ENCODE results near the gene RAG2.
A peak's percentile ranks its signal among the peaks of the same experiment; 100 is the strongest.

The RAG2 gene

GRCh38 chr11:36631774-36632173 lies 33.7 kb upstream of the RAG2 start:
- peak overlapping the region; percentile 57 for H2AFZ ChIP-seq (ENCODE audit: low read depth, low read length)
- no peaks in the 10 kb centered on the region for H3K36me3 ChIP-seq (ENCODE audit: insufficient read depth, low read length)
- no peaks in the 10 kb centered on the region for H3K27me3 ChIP-seq (ENCODE audit: insufficient read depth, low read length, poor library complexity)
- H3K9me3 ChIP-seq (ENCODE audit: insufficient read depth, low read length, severe bottlenecking), result no peaks in the 10 kb centered on the region
- ATAC-seq (ENCODE audit: insufficient read depth, low read depth) (peak; percentile 78), DNase-seq (peak; percentile 39)
- no peak overlapping the region for H3K9ac ChIP-seq (ENCODE audit: low read depth, low read length)
- TF ChIP-seq CTCF (IDR thresholded peaks at IDR 0.05; ENCODE audit: borderline replicate concordance, extremely low read depth, low read length, poor library complexity, severe bottlenecking) (no peak), EZH2 (IDR thresholded peaks at IDR 0.05; ENCODE audit: borderline replicate concordance, low read depth, low read length, severe bottlenecking) (no peak)
- H3K4me3 ChIP-seq (ENCODE audit: low read depth in 1 of 2, low read length in 2 of 2), result no peak overlapping the region
- H3K27ac ChIP-seq (ENCODE audit: low read length), result peak overlapping the region; percentile 61
- no peak overlapping the region for H3K4me2 ChIP-seq (ENCODE audit: insufficient read depth, low read length)
- H3K79me2 ChIP-seq (ENCODE audit: insufficient read depth, low read length), result no peaks in the 10 kb centered on the region
- peaks cover 56% of the 10 kb centered on the region for H3K4me1 ChIP-seq (ENCODE audit: insufficient read depth, low read length)
- H4K20me1 ChIP-seq (ENCODE audit: insufficient read depth, low read length), result no peaks in the 10 kb centered on the region

- DNase-seq (no peak), ATAC-seq (ENCODE audit: insufficient read depth, low read depth) (no peak)
- H3K27me3 ChIP-seq (ENCODE audit: insufficient read depth, low read length, poor library complexity), result no peaks in the 10 kb centered on the region
- no peaks in the 10 kb centered on the region for H3K36me3 ChIP-seq (ENCODE audit: insufficient read depth, low read length)
- H3K4me1 ChIP-seq (ENCODE audit: insufficient read depth, low read length), result peaks cover 83% of the 10 kb centered on the region
- H2AFZ ChIP-seq (ENCODE audit: low read depth, low read length), result no peak overlapping the region
- H3K9me3 ChIP-seq (ENCODE audit: insufficient read depth, low read length, severe bottlenecking), result no peaks in the 10 kb centered on the region
- no peak overlapping the region for H3K4me2 ChIP-seq (ENCODE audit: insufficient read depth, low read length)
- H3K9ac ChIP-seq (ENCODE audit: low read depth, low read length), result no peak overlapping the region
- TF ChIP-seq CTCF (IDR thresholded peaks at IDR 0.05; ENCODE audit: borderline replicate concordance, extremely low read depth, low read length, poor library complexity, severe bottlenecking) (no peak), EZH2 (IDR thresholded peaks at IDR 0.05; ENCODE audit: borderline replicate concordance, low read depth, low read length, severe bottlenecking) (no peak)
- H3K27ac ChIP-seq (ENCODE audit: low read length), result peak overlapping the region; percentile 22
- peaks cover 12% of the 10 kb centered on the region for H3K79me2 ChIP-seq (ENCODE audit: insufficient read depth, low read length)
- H3K4me3 ChIP-seq (ENCODE audit: low read depth in 1 of 2, low read length in 2 of 2), result no peak overlapping the region
- H4K20me1 ChIP-seq (ENCODE audit: insufficient read depth, low read length), result no peaks in the 10 kb centered on the region
Observed at GRCh38 chr11:36628765-36629244, 30.8 kb upstream of the RAG2 start.

GRCh38 chr11:36628141-36628540 lies 30.1 kb upstream of the RAG2 start:
- H4K20me1 ChIP-seq (ENCODE audit: insufficient read depth, low read length), result no peaks in the 10 kb centered on the region
- TF ChIP-seq EZH2 (IDR thresholded peaks at IDR 0.05; ENCODE audit: borderline replicate concordance, low read depth, low read length, severe bottlenecking), result no peak
- TF ChIP-seq CTCF (IDR thresholded peaks at IDR 0.05; ENCODE audit: borderline replicate concordance, extremely low read depth, low read length, poor library complexity, severe bottlenecking), result no peak
- no peak overlapping the region for H3K4me2 ChIP-seq (ENCODE audit: insufficient read depth, low read length)
- H3K4me1 ChIP-seq (ENCODE audit: insufficient read depth, low read length), result peaks cover 89% of the 10 kb centered on the region
- H3K79me2 ChIP-seq (ENCODE audit: insufficient read depth, low read length), result peaks cover 18% of the 10 kb centered on the region
- H3K27me3 ChIP-seq (ENCODE audit: insufficient read depth, low read length, poor library complexity), result no peaks in the 10 kb centered on the region
- H3K36me3 ChIP-seq (ENCODE audit: insufficient read depth, low read length), result no peaks in the 10 kb centered on the region
- no peak overlapping the region for H3K4me3 ChIP-seq (ENCODE audit: low read depth in 1 of 2, low read length in 2 of 2)
- H3K27ac ChIP-seq (ENCODE audit: low read length), result peak overlapping the region; percentile 22; the same call in 1 of the 2 replicates
- DNase-seq (no peak), ATAC-seq (ENCODE audit: insufficient read depth, low read depth) (no peak)
- no peak overlapping the region for H3K9ac ChIP-seq (ENCODE audit: low read depth, low read length)
- peak overlapping the region; percentile 27; the same call in 1 of the 2 replicates for H2AFZ ChIP-seq (ENCODE audit: low read depth, low read length)
- no peaks in the 10 kb centered on the region for H3K9me3 ChIP-seq (ENCODE audit: insufficient read depth, low read length, severe bottlenecking)

- Histone ChIP-seq H3K4me2 (ENCODE audit: insufficient read depth, low read length) (no peak overlapping the region), H4K20me1 (ENCODE audit: insufficient read depth, low read length) (no peaks in the 10 kb centered on the region), H3K79me2 (ENCODE audit: insufficient read depth, low read length) (peaks cover 24% of the 10 kb centered on the region), H3K4me1 (ENCODE audit: insufficient read depth, low read length) (peaks cover 91% of the 10 kb centered on the region), H2AFZ (ENCODE audit: low read depth, low read length) (no peak overlapping the region), H3K9ac (ENCODE audit: low read depth, low read length) (no peak overlapping the region), H3K9me3 (ENCODE audit: insufficient read depth, low read length, severe bottlenecking) (no peaks in the 10 kb centered on the region), H3K36me3 (ENCODE audit: insufficient read depth, low read length) (no peaks in the 10 kb centered on the region), H3K4me3 (ENCODE audit: low read depth in 1 of 2, low read length in 2 of 2) (no peak overlapping the region), H3K27ac (ENCODE audit: low read length) (peak overlapping the region; percentile 39), H3K27me3 (ENCODE audit: insufficient read depth, low read length, poor library complexity) (no peaks in the 10 kb centered on the region)
- ATAC-seq (ENCODE audit: insufficient read depth, low read depth) (no peak), DNase-seq (no peak)
- no peak for TF ChIP-seq CTCF (IDR thresholded peaks at IDR 0.05; ENCODE audit: borderline replicate concordance, extremely low read depth, low read length, poor library complexity, severe bottlenecking)
- TF ChIP-seq EZH2 (IDR thresholded peaks at IDR 0.05; ENCODE audit: borderline replicate concordance, low read depth, low read length, severe bottlenecking), result no peak
Observed at GRCh38 chr11:36627471-36627870, 29.4 kb upstream of the RAG2 start.
